Caco-2 (cell line): ENCODE data around the gene METTL16. TPM values are rescaled to one million over a fixed set of nuclear protein-coding genes. Genes with fewer than 3 reads are reported as not detected.
"Not testable (repeated sequence)": the region's sequence is repeated elsewhere in the genome, so short reads cannot be mapped to it uniquely, and the experiment has no call there.

Source experiments
- BruUV-seq: library from RNA; stranded (reverse); fragments of 400-500 nt; replicated peaks from 2 replicates; lab custom pipeline; 2021; lab: Mats Ljungman, UMichigan
- CTCF ChIA-PET: fragments of 300-600 bp; sonication (Branson Sonifier 250); formaldehyde crosslinking; loops from one replicate; lab custom pipeline; 2022; ENCODE audit warnings: antibody characterized with exemption; lab: Charles Lee
- POLR2A ChIA-PET: fragments of 300-600 bp; sonication (Branson Sonifier 250); formaldehyde crosslinking; loops from one replicate; lab custom pipeline; 2022; ENCODE audit warnings: antibody characterized with exemption; lab: Charles Lee
- DNase-seq, 2 experiments: peaks; one replicate each; pipeline versions ENCODE4 v3.0.0 to v3.0.0-alpha.2; 2020 to 2022
- H3K27me3 ChIP-seq: replicated peaks from 2 replicates; pipeline ENCODE4 v1.6.0; 2011; ENCODE audit warnings: low read length; ENCODE audit not compliant: control insufficient read depth, insufficient read depth
- H3K36me3 ChIP-seq: 2 replicates; pipeline ENCODE4 v1.5.1; 2011; ENCODE audit warnings: low read length; ENCODE audit not compliant: control insufficient read depth, insufficient read depth
- H3K4me1 ChIP-seq: fragments of 250-450 bp; sonication (Bioruptor Pico); 2 replicates; pipeline ENCODE4 v1.5.1; 2020; ENCODE audit warnings: mild to moderate bottlenecking
- H3K4me3 ChIP-seq: 2 replicates; pipeline ENCODE4 v1.5.1; 2011; ENCODE audit warnings: low read depth, mild to moderate bottlenecking, control low read depth, low read length
- H3K9me3 ChIP-seq: fragments of 250-450 bp; sonication (Bioruptor Pico); 2 replicates; pipeline ENCODE4 v1.5.1; 2020; ENCODE audit warnings: mild to moderate bottlenecking, moderate library complexity
- H3K27ac Mint-ChIP-seq: one replicate; pipeline ENCODE4 v1.8.0; 2022; ENCODE audit warnings: mixed read lengths; ENCODE audit not compliant: unreplicated experiment
- H3K27me3 Mint-ChIP-seq: one replicate; pipeline ENCODE4 v1.8.0; 2022; ENCODE audit warnings: mixed read lengths; ENCODE audit not compliant: insufficient read depth, unreplicated experiment
- H3K36me3 Mint-ChIP-seq: one replicate; pipeline ENCODE4 v1.8.0; 2022; ENCODE audit warnings: mild to moderate bottlenecking, mixed read lengths; ENCODE audit not compliant: insufficient read depth, unreplicated experiment
- H3K4me1 Mint-ChIP-seq: one replicate; pipeline ENCODE4 v1.8.0; 2022; ENCODE audit warnings: low read depth, mixed read lengths; ENCODE audit not compliant: unreplicated experiment
- H3K4me3 Mint-ChIP-seq: one replicate; pipeline ENCODE4 v1.8.0; 2022; ENCODE audit warnings: mild to moderate bottlenecking, moderate library complexity, mixed read lengths; ENCODE audit not compliant: unreplicated experiment
- H3K9me3 Mint-ChIP-seq: one replicate; pipeline ENCODE4 v1.8.0; 2022; ENCODE audit warnings: mixed read lengths; ENCODE audit not compliant: unreplicated experiment
- intact Hi-C: fragments of 100-400 bp; cut with micrococcal nuclease; formaldehyde crosslinking; loops from one replicate; pipeline ENCODE4 v1.10.0; 2022; ENCODE audit not compliant: unreplicated experiment
- total RNA-seq: library from RNA; stranded (reverse); gene quantifications from 2 replicates; pipeline ENCODE4 v1.2.3, GENCODE V29; 2022
- TF ChIP-seq, protein P1 (sequence below), 2 experiments: fragments of 200-600 bp in 1 of 2; IDR thresholded peaks; 1 replicate in 1 of 2; 2 replicates in 1 of 2; pipeline versions ENCODE4 v1.5.1 to v1.8.0; 2011 to 2022; ENCODE audit warnings: antibody characterized with exemption in 1 of 2, control low read depth in 1 of 2, inconsistent platforms in 1 of 2, low read depth in 1 of 2, low read length in 1 of 2, mild to moderate bottlenecking in 1 of 2, moderate library complexity in 1 of 2; ENCODE audit not compliant: insufficient read depth in 1 of 2, severe bottlenecking in 1 of 2, unreplicated experiment in 1 of 2

METTL16 gene
- total RNA-seq, 1 experiment from 2014 or later = 50.4 TPM

DNA sequence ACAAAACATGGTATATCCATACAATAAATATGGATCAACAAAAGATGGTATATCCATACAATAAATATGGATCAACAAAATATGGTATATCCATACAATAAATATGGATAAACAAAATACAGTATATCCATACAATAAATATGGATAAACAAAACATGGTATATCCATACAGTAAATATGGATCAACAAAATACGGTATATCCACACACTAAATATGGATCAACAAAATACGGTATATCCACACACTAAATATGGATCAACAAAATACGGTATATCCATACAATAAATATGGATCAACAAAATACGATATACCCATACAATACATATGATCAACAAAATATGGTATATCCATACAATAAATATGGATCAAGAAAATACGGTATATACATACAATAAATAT is 8.1 kb downstream of the METTL16 start:
- Histone ChIP-seq H3K4me1 (no peaks in the 10 kb centered on the region), H3K9me3 (no peaks in the 10 kb centered on the region), H3K4me3 (no peak overlapping the region), H3K36me3 (no peaks in the 10 kb centered on the region; the same call in 1 of the 2 replicates), H3K27me3 (no peaks in the 10 kb centered on the region)
- ChIA-PET POLR2A (no interaction called here), CTCF (no interaction called here)
- Mint-ChIP-seq H3K9me3 (peaks cover 19% of the 10 kb centered on the region), H3K4me1 (peaks cover 12% of the 10 kb centered on the region), H3K36me3 (peaks cover 54% of the 10 kb centered on the region), H3K4me3 (no peak overlapping the region), H3K27me3 (no peaks in the 10 kb centered on the region), H3K27ac (no peak overlapping the region)
- DNase-seq = no peak
- BruUV-seq = no TSS peak
- TF ChIP-seq, protein P1, sequence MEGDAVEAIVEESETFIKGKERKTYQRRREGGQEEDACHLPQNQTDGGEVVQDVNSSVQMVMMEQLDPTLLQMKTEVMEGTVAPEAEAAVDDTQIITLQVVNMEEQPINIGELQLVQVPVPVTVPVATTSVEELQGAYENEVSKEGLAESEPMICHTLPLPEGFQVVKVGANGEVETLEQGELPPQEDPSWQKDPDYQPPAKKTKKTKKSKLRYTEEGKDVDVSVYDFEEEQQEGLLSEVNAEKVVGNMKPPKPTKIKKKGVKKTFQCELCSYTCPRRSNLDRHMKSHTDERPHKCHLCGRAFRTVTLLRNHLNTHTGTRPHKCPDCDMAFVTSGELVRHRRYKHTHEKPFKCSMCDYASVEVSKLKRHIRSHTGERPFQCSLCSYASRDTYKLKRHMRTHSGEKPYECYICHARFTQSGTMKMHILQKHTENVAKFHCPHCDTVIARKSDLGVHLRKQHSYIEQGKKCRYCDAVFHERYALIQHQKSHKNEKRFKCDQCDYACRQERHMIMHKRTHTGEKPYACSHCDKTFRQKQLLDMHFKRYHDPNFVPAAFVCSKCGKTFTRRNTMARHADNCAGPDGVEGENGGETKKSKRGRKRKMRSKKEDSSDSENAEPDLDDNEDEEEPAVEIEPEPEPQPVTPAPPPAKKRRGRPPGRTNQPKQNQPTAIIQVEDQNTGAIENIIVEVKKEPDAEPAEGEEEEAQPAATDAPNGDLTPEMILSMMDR (IDR thresholded peaks at IDR 0.05; ENCODE audit: insufficient read depth in 1 of 2, low read depth in 1 of 2, low read length in 1 of 2, severe bottlenecking in 1 of 2, unreplicated experiment in 1 of 2) = no peak
- intact Hi-C loops = loop anchor here (10.0 kb wide), 1 partner anchor 59 kb away; no protein-coding TSS in a partner anchor

DNA sequence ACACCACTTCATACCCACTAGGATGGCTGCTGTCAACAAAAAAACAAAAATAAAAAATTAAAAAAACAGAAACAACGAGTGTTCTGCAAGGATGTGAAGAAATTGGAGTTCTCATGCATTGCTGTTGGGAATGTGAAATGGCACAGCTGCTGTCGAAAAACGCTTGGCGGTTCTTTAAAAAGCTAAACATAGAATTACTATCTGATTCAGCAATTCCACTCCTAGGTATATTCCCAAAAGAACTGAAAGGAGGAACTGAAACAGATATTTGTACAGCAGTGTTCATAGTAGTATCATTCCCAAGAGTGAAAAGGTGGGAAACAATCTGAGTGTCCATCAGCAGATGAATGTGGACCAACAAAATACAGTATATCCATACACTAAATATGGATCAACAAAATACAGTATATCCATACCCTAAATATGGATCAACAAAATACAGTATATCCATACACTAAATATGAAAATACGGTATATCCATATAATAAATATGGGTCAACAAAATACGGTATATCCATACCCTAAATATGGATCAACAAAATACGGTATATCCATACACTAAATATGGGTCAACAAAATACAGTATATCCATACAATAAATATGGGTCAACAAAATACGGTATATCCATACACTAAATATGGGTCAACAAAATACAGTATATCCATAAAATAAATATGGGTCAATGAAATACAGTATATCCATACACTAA is 8.7 kb downstream of the METTL16 start:
- TF ChIP-seq, protein P1 (IDR thresholded peaks at IDR 0.05; ENCODE audit: insufficient read depth in 1 of 2, low read depth in 1 of 2, low read length in 1 of 2, severe bottlenecking in 1 of 2, unreplicated experiment in 1 of 2) = no peak
- Mint-ChIP-seq H3K27me3 (no peaks in the 10 kb centered on the region), H3K4me1 (peaks cover 7% of the 10 kb centered on the region), H3K9me3 (peaks cover 19% of the 10 kb centered on the region), H3K4me3 (no peak overlapping the region), H3K36me3 (peaks cover 54% of the 10 kb centered on the region), H3K27ac (no peak overlapping the region)
- H3K36me3 ChIP-seq = no peaks in the 10 kb centered on the region; the same call in 1 of the 2 replicates
- H3K9me3 ChIP-seq = no peaks in the 10 kb centered on the region
- no peak for DNase-seq
- no peaks in the 10 kb centered on the region for H3K27me3 ChIP-seq
- H3K4me1 ChIP-seq = no peaks in the 10 kb centered on the region
- ChIA-PET POLR2A (no interaction called here), CTCF (no interaction called here)
- intact Hi-C loops = loop anchor here (10.0 kb wide), 1 partner anchor 58 kb away; no protein-coding TSS in a partner anchor
- no TSS peak for BruUV-seq
- H3K4me3 ChIP-seq = no peak overlapping the region

DNA sequence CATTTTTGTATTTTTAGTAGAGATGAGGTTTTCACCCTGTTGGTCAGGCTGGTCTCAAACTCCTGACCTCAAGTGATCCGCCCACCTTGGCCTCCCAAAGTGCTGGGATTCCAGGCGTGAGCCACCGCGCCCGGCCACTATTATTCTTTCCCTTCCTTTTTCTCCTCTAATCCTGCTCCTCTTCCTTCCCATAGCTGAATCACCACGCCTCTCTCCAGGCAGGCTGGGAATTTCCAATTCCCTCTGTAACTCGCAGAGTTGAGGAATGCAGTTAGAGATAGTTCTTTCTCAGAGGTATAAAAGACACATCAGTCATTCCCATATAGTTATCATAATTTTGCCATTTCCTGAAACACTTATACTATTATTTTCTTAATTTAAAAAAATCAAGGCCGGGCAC is 11.2 kb downstream of the METTL16 start:
- no peaks in the 10 kb centered on the region for H3K4me1 ChIP-seq
- Mint-ChIP-seq H3K27ac (no peak overlapping the region), H3K27me3 (no peaks in the 10 kb centered on the region), H3K36me3 (peaks cover 59% of the 10 kb centered on the region), H3K4me1 (peaks cover 7% of the 10 kb centered on the region), H3K9me3 (peaks cover 12% of the 10 kb centered on the region), H3K4me3 (no peak overlapping the region)
- TF ChIP-seq, protein P1 (IDR thresholded peaks at IDR 0.05; ENCODE audit: insufficient read depth in 1 of 2, low read depth in 1 of 2, low read length in 1 of 2, severe bottlenecking in 1 of 2, unreplicated experiment in 1 of 2) = no peak
- POLR2A ChIA-PET = no interaction called here
- no peaks in the 10 kb centered on the region for H3K9me3 ChIP-seq
- CTCF ChIA-PET = interaction anchor here (0.8 kb wide), 1 partner anchor 84 kb away, joined by 3 read pairs; no protein-coding TSS in a partner anchor
- no peaks in the 10 kb centered on the region; the same call in 1 of the 2 replicates for H3K36me3 ChIP-seq
- no peaks in the 10 kb centered on the region for H3K27me3 ChIP-seq
- H3K4me3 ChIP-seq = no peak overlapping the region
- DNase-seq = no peak
- intact Hi-C loops = loop anchor here (10.0 kb wide), 1 partner anchor 56 kb away; no protein-coding TSS in a partner anchor
- no TSS peak for BruUV-seq

DNA sequence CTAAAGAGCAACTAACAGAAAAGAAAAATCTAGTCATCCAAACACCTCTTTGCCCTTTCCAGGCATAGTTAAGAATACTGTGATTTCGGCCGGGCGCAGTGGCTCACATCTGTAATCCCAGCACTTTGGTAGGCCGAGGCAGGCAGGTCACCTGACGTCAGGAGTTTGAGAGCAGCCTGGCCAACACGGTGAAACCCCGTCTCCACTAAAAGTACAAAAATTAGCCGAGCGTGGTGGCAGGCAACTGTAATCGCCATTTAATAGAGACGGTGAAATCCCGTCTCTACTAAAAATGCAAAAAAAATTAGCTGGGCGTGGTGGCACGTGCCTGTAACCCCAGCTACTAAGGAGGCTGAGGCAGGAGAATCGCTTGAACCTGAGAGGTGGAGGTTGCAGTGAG is 22.4 kb downstream of the METTL16 start:
- H3K4me1 ChIP-seq, BruUV-seq, POLR2A ChIA-PET, H3K9me3 Mint-ChIP-seq, H3K36me3 ChIP-seq, H3K27ac Mint-ChIP-seq, H3K9me3 ChIP-seq, H3K27me3 ChIP-seq, H3K4me3 ChIP-seq, DNase-seq, H3K4me3 Mint-ChIP-seq, CTCF ChIA-PET, H3K27me3 Mint-ChIP-seq, intact Hi-C loops: not testable (repeated sequence)
- Mint-ChIP-seq H3K4me1 (peaks cover 23% of the 10 kb centered on the region), H3K36me3 (peaks cover 15% of the 10 kb centered on the region)
